GM18498 (cell line): ENCODE results near the gene GNAI1.
"Not testable (repeated sequence)": the region's sequence is repeated elsewhere in the genome, so short reads cannot be mapped to it uniquely, and the experiment has no call there.

Experiments
- ATAC-seq: cut with Tn5 transposase; IDR thresholded peaks from one replicate; pipeline ENCODE4 v1.9.1; 2021; ENCODE audit warnings: mild to moderate bottlenecking, moderate library complexity; ENCODE audit not compliant: unreplicated experiment

GNAI1 gene

GRCh38 chr7:80154656-80155333 lies 20.2 kb downstream of the GNAI1 start:
- ATAC-seq, result no peak

GRCh38 chr7:80155374-80155773 lies 20.7 kb downstream of the GNAI1 start:
- no peak for ATAC-seq

- ATAC-seq, result not testable (repeated sequence)
These were observed 23.1 kb downstream of the GNAI1 start for GRCh38 chr7:80157770-80158169.

- ATAC-seq, result no peak
These were observed 25.2 kb downstream of the GNAI1 start for GRCh38 chr7:80159802-80160201.

- no peak for ATAC-seq
These were observed 26.8 kb downstream of the GNAI1 start for GRCh38 chr7:80161466-80161865.

- ATAC-seq, result no peak
These were observed 30.5 kb downstream of the GNAI1 start for GRCh38 chr7:80165177-80165576.

GRCh38 chr7:80170445-80170844 lies 35.8 kb downstream of the GNAI1 start:
- ATAC-seq, result no peak

GRCh38 chr7:80172387-80172786 lies 37.8 kb downstream of the GNAI1 start:
- no peak for ATAC-seq

- ATAC-seq, result no peak
These were observed 41.1 kb downstream of the GNAI1 start for GRCh38 chr7:80175744-80176143.

- ATAC-seq, result no peak
These were observed 46.8 kb downstream of the GNAI1 start for GRCh38 chr7:80181411-80181810.

GRCh38 chr7:80182630-80183276 lies 48.1 kb downstream of the GNAI1 start:
- no peak for ATAC-seq

- ATAC-seq, result no peak
These were observed 48.7 kb downstream of the GNAI1 start for GRCh38 chr7:80183351-80183750.

- no peak for ATAC-seq
These were observed 49.5 kb downstream of the GNAI1 start for GRCh38 chr7:80183900-80184685.

GRCh38 chr7:80184693-80185092 lies 50.1 kb downstream of the GNAI1 start:
- no peak for ATAC-seq

GRCh38 chr7:80185571-80185970 lies 50.9 kb downstream of the GNAI1 start:
- ATAC-seq, result no peak

- ATAC-seq, result no peak
These were observed 52.1 kb downstream of the GNAI1 start for GRCh38 chr7:80186721-80187120.

GRCh38 chr7:80187279-80187678 lies 52.6 kb downstream of the GNAI1 start:
- ATAC-seq, result no peak

- ATAC-seq, result no peak
These were observed 53.1 kb downstream of the GNAI1 start for GRCh38 chr7:80187727-80188126.

GRCh38 chr7:80189638-80190037 lies 55.0 kb downstream of the GNAI1 start:
- no peak for ATAC-seq

- no peak for ATAC-seq
These were observed 63.0 kb downstream of the GNAI1 start for GRCh38 chr7:80197627-80198026.

- no peak for ATAC-seq
These were observed 64.4 kb downstream of the GNAI1 start for GRCh38 chr7:80199051-80199450.

GRCh38 chr7:80204454-80204853 lies 69.8 kb downstream of the GNAI1 start:
- ATAC-seq, result no peak
